ENCODE data around the gene SUSD1.
"Not testable (repeated sequence)": the region's sequence is repeated elsewhere in the genome, so short reads cannot be mapped to it uniquely, and the experiment has no call there.

The SUSD1 gene

GRCh38 chr9:112190320-112190719, 15.2 kb upstream of the SUSD1 start:
- no CpG with 5 or more reads among the region's 1 CpG for WGBS
- not testable (repeated sequence) for H3K9ac ChIP-seq (ENCODE audit: low read depth, low read length)

GRCh38 chr9:112188884-112189283, 13.8 kb upstream of the SUSD1 start:
- Histone ChIP-seq H3K36me3 (ENCODE audit: insufficient read depth, low read length) (no peaks in the 10 kb centered on the region), H3K9me3 (ENCODE audit: insufficient read depth, low read depth, low read length) (no peaks in the 10 kb centered on the region)
- 100% methylated on average over 1 of the region's 1 CpG for WGBS

More at GRCh38 chr9:112190320-112190719, 15.2 kb upstream of the SUSD1 start:
- not testable (repeated sequence) for H3K9me3 ChIP-seq (ENCODE audit: insufficient read depth, low read depth, low read length); H3K4me3 ChIP-seq (ENCODE audit: low read length); H3K27me3 ChIP-seq (ENCODE audit: insufficient read depth, low read length); H3K36me3 ChIP-seq (ENCODE audit: insufficient read depth, low read length); H3K27ac ChIP-seq (ENCODE audit: low read depth, low read length)
- peaks cover 17% of the 10 kb centered on the region for H3K4me1 ChIP-seq (ENCODE audit: insufficient read depth, low read length)

DNA sequence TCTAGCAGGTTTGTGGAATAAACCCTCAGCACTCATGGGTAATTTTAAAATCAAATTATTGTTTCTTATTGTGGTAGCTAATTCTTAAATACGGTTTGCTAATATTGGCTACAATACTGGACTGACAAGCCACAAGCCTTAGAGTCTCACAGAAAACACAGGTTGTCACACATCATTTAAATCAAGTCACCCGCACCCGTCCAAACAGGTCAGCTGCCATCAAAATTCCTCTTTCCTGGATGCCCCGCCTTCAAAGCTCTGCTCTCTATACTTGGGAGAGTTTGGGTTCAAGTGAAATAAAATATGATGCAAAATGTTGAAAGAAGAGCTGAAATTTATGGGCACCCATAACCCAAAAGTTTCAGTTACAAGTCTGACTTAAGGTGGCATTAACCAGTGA, 12.3 kb upstream of the SUSD1 start:
- Histone ChIP-seq H3K9ac (ENCODE audit: low read depth, low read length) (no peak overlapping the region), H3K9me3 (ENCODE audit: insufficient read depth, low read depth, low read length) (no peaks in the 10 kb centered on the region), H3K36me3 (ENCODE audit: insufficient read depth, low read length) (no peaks in the 10 kb centered on the region), H3K27ac (ENCODE audit: low read depth, low read length) (no peak overlapping the region), H3K4me1 (ENCODE audit: insufficient read depth, low read length) (no peaks in the 10 kb centered on the region), H3K27me3 (ENCODE audit: insufficient read depth, low read length) (no peaks in the 10 kb centered on the region), H3K4me3 (ENCODE audit: low read length) (no peak overlapping the region)
- WGBS = 93% methylated on average over 4 of the region's 4 CpGs

More at GRCh38 chr9:112188884-112189283, 13.8 kb upstream of the SUSD1 start:
- Histone ChIP-seq H3K9ac (ENCODE audit: low read depth, low read length) (no peak overlapping the region), H3K27me3 (ENCODE audit: insufficient read depth, low read length) (no peaks in the 10 kb centered on the region), H3K4me3 (ENCODE audit: low read length) (no peak overlapping the region), H3K27ac (ENCODE audit: low read depth, low read length) (no peak overlapping the region), H3K4me1 (ENCODE audit: insufficient read depth, low read length) (peaks cover 8% of the 10 kb centered on the region)

DNA sequence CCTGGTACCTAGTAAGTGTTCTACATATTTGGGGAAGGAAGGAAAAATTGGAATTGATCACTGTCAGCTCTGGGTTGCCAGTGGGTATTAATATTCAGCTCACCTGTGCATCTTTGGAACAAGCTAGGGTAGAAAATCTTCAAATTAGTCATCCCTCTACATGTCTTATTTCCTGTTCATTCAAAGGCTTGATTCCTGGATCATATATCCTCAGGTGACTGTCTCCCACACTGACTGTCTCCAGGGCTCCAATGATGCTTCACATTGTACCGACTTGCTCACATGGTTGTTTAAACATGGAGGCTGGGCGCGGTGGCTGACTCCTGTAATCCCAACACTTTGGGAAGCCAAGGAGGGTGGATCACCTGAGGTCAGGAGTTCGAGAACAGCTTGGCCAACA, 11.6 kb upstream of the SUSD1 start:
- Histone ChIP-seq H3K9me3 (ENCODE audit: insufficient read depth, low read depth, low read length) (no peaks in the 10 kb centered on the region), H3K4me1 (ENCODE audit: insufficient read depth, low read length) (no peaks in the 10 kb centered on the region), H3K4me3 (ENCODE audit: low read length) (no peak overlapping the region), H3K27me3 (ENCODE audit: insufficient read depth, low read length) (no peaks in the 10 kb centered on the region), H3K36me3 (ENCODE audit: insufficient read depth, low read length) (no peaks in the 10 kb centered on the region), H3K27ac (ENCODE audit: low read depth, low read length) (no peak overlapping the region), H3K9ac (ENCODE audit: low read depth, low read length) (no peak overlapping the region)
- WGBS = 93% methylated on average over 4 of the region's 4 CpGs

DNA sequence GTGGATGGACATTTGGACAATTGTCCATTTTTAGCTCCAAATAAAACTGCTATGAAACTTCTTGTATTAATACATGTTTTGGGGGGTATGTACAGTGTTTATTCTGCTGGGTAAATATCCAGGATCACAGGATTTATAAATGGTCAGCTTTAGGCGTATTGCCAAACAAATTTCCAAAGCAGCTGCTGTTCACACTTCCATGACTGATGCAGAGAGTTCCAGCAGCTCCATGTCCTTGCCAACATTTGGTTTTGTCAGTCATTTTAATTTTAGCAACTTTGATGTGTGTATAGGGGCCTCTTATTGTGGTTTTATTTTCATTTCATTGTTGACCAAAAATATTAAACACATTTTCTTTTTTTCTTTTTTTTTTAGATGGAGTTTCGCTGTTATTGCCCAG, 9.8 kb upstream of the SUSD1 start:
- no peak overlapping the region for H3K4me3 ChIP-seq (ENCODE audit: low read length)
- H3K4me1 ChIP-seq (ENCODE audit: insufficient read depth, low read length) = peaks cover 9% of the 10 kb centered on the region; the same call in 1 of the 2 replicates
- H3K27ac ChIP-seq (ENCODE audit: low read depth, low read length) = no peak overlapping the region
- H3K36me3 ChIP-seq (ENCODE audit: insufficient read depth, low read length) = no peaks in the 10 kb centered on the region
- H3K27me3 ChIP-seq (ENCODE audit: insufficient read depth, low read length) = no peaks in the 10 kb centered on the region
- 98% methylated on average over 2 of the region's 2 CpGs for WGBS
- no peak overlapping the region for H3K9ac ChIP-seq (ENCODE audit: low read depth, low read length)
- H3K9me3 ChIP-seq (ENCODE audit: insufficient read depth, low read depth, low read length) = no peaks in the 10 kb centered on the region

DNA sequence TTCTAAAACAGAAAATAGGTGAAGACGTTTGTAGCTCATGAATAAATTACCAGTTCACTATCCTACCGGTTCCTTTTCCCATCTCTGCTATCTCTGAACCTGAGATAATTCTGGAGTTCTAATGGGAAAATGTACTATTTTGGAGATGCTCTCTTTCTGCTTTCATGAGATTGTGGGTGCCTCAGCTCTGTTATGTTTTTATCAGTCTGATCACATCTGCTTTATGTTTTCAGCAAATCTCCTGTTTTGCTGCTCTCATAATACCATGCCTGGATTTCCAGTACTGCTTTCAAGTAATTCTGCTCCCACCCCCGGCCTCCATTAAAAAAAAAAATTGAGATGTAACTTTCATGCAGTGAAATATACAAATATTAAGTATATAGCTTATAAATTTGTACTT, 9.1 kb upstream of the SUSD1 start:
- no CpG with 5 or more reads among the region's 3 CpGs for WGBS
- no peak overlapping the region for H3K9ac ChIP-seq (ENCODE audit: low read depth, low read length)
- no peaks in the 10 kb centered on the region for H3K27me3 ChIP-seq (ENCODE audit: insufficient read depth, low read length)
- H3K9me3 ChIP-seq (ENCODE audit: insufficient read depth, low read depth, low read length) = no peaks in the 10 kb centered on the region
- no peak overlapping the region for H3K4me3 ChIP-seq (ENCODE audit: low read length)
- no peak overlapping the region for H3K27ac ChIP-seq (ENCODE audit: low read depth, low read length)
- H3K36me3 ChIP-seq (ENCODE audit: insufficient read depth, low read length) = no peaks in the 10 kb centered on the region
- peaks cover 9% of the 10 kb centered on the region; the same call in 1 of the 2 replicates for H3K4me1 ChIP-seq (ENCODE audit: insufficient read depth, low read length)

DNA sequence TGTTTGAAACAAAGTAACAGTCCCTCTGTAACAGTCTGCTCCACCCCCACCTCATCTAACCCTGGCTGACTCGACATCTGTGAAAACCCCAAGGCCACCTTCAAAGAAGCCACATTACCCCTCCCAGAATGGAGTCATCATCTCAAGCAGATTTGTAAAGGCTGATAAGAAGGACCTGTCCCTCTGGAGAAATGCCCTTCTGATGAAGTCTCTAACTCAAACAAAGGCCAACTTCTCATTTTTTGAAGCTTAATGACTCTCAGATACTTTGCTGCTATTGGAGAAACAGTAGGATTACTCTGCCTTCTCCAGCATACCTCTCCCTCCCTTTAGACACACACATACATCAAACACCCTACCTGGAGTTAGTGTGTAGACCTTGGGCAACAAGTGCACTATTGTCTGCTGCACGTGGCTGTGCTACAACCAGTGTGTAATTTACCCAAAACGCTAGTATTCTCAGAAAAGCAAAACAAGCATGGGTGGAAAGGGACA, 5.3 kb upstream of the SUSD1 start:
- no peak overlapping the region for H3K27ac ChIP-seq (ENCODE audit: low read depth, low read length)

GRCh38 chr9:112179816-112180215, 4.7 kb upstream of the SUSD1 start:
- H3K4me3 ChIP-seq (ENCODE audit: low read length) = no peak overlapping the region
- H3K9me3 ChIP-seq (ENCODE audit: insufficient read depth, low read depth, low read length) = no peaks in the 10 kb centered on the region
- H3K27ac ChIP-seq (ENCODE audit: low read depth, low read length) = no peak overlapping the region
- 85% methylated on average over 4 of the region's 4 CpGs for WGBS
- H3K27me3 ChIP-seq (ENCODE audit: insufficient read depth, low read length) = peaks cover 25% of the 10 kb centered on the region
- no peak overlapping the region for H3K9ac ChIP-seq (ENCODE audit: low read depth, low read length)
- no peaks in the 10 kb centered on the region for H3K36me3 ChIP-seq (ENCODE audit: insufficient read depth, low read length)
- peaks cover 9% of the 10 kb centered on the region; the same call in 1 of the 2 replicates for H3K4me1 ChIP-seq (ENCODE audit: insufficient read depth, low read length)

More for the DNA sequence above, 5.3 kb upstream of the SUSD1 start:
- Histone ChIP-seq H3K27me3 (ENCODE audit: insufficient read depth, low read length) (peaks cover 20% of the 10 kb centered on the region), H3K9me3 (ENCODE audit: insufficient read depth, low read depth, low read length) (no peaks in the 10 kb centered on the region), H3K36me3 (ENCODE audit: insufficient read depth, low read length) (no peaks in the 10 kb centered on the region), H3K4me1 (ENCODE audit: insufficient read depth, low read length) (peaks cover 9% of the 10 kb centered on the region; the same call in 1 of the 2 replicates), H3K4me3 (ENCODE audit: low read length) (no peak overlapping the region), H3K9ac (ENCODE audit: low read depth, low read length) (no peak overlapping the region)
- 62% methylated on average over 3 of the region's 3 CpGs for WGBS

DNA sequence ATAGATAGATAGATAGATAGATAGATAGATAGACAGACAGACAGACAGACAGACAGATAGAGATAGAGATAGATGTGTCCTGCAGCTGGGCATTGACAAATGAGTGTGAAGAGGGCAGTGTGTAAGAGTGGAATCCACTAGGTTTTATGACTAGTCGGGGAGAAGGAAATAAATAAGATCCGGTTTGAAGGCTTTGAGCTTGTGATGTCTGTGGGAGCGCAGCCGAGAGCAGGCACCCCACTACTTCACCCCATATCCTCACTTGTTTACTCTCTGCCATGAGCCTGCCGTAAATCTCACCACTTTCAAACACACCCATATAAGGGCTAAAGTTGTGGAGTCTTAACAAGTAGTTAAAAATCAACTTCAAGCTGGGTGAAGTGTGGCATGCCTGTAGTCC, 1.4 kb upstream of the SUSD1 start:
- H3K4me3 ChIP-seq (ENCODE audit: low read length) = no peak overlapping the region
- H3K27me3 ChIP-seq (ENCODE audit: insufficient read depth, low read length) = peaks cover 43% of the 10 kb centered on the region
- 90% methylated on average over 4 of the region's 5 CpGs for WGBS
- no peaks in the 10 kb centered on the region for H3K9me3 ChIP-seq (ENCODE audit: insufficient read depth, low read depth, low read length)
- H3K9ac ChIP-seq (ENCODE audit: low read depth, low read length) = no peak overlapping the region
- no peak overlapping the region for H3K27ac ChIP-seq (ENCODE audit: low read depth, low read length)
- peaks cover 9% of the 10 kb centered on the region; the same call in 1 of the 2 replicates for H3K4me1 ChIP-seq (ENCODE audit: insufficient read depth, low read length)
- no peaks in the 10 kb centered on the region for H3K36me3 ChIP-seq (ENCODE audit: insufficient read depth, low read length)

DNA sequence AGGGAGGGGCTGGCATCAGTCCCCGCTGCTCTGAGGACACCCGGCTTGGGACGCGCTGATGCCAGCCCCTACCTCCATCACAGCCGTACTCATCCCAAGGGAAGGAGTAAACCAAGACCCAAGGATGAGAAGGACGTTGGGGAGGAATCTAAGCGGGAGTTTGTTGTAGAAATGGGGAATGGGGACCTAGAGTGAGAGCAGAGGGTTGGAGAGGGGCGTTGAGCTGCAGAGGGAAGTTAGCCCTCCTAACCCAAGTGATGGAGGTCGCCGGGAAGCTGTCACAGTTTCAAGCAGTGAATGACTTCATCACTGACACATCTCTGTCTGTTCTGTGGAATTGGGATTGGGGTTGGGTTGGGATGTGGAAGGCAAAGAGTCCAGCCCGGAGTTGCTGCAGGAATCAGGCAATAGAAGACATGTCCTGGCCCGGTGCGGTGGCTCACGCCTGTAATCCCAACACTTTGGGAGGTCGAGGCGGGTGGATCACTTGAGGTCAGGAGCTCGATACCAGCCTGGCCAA, 759 bp upstream of the SUSD1 start:
- 47% methylated on average over 17 of the region's 17 CpGs for WGBS
- H3K27ac ChIP-seq (ENCODE audit: low read depth, low read length) = no peak overlapping the region
- no peak overlapping the region for H3K9ac ChIP-seq (ENCODE audit: low read depth, low read length)
- peaks cover 7% of the 10 kb centered on the region; the same call in 1 of the 2 replicates for H3K4me1 ChIP-seq (ENCODE audit: insufficient read depth, low read length)
- H3K9me3 ChIP-seq (ENCODE audit: insufficient read depth, low read depth, low read length) = no peaks in the 10 kb centered on the region
- H3K27me3 ChIP-seq (ENCODE audit: insufficient read depth, low read length) = peaks cover 43% of the 10 kb centered on the region
- H3K36me3 ChIP-seq (ENCODE audit: insufficient read depth, low read length) = no peaks in the 10 kb centered on the region
- peak overlapping the region; percentile 67 for H3K4me3 ChIP-seq (ENCODE audit: low read length)

DNA sequence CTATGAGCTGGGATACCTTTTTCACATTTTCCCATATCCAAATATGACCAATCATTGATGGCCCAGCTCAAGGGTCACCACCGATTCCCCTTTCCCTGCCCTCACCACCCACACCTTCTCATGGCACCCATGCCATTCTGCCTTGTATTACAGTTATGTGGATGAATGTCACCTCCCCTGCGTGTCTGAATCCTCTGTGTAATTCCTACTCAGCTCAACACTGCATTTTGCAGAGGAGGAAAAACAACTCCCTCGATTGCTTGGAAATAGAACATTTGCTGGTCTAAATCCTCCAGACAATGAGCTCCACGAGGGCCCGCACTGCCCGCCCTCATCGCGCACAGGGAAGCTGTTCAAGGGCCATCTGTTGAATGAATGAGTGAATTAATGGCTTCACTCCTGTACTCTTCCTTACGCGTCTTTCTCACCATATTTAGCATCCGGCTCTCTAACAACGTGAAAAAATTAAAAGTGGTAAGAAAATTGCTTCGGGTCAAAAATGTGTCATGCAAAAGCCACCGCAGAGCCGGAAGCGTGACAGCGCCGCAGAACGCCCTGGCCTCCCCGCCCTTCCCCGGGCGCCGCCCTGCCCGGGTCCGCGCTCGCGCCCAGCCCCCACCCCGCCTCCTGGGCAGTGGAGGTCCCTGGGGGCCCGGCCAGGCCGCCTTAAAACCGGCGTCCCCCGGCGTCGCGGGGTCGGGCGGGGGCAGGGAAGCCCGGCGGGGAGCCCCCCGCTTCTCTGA, 704 bp downstream of the SUSD1 start:
- peaks cover 43% of the 10 kb centered on the region for H3K27me3 ChIP-seq (ENCODE audit: insufficient read depth, low read length)
- 9% methylated on average over 40 of the region's 42 CpGs for WGBS
- H3K9ac ChIP-seq (ENCODE audit: low read depth, low read length) = peak overlapping the region; percentile 40; the same call in 1 of the 2 replicates

More for the DNA sequence above, 704 bp downstream of the SUSD1 start:
- H3K27ac ChIP-seq (ENCODE audit: low read depth, low read length) = no peak overlapping the region
- no peaks in the 10 kb centered on the region for H3K9me3 ChIP-seq (ENCODE audit: insufficient read depth, low read depth, low read length)
- H3K4me1 ChIP-seq (ENCODE audit: insufficient read depth, low read length) = peaks cover 8% of the 10 kb centered on the region; the same call in 1 of the 2 replicates
- H3K4me3 ChIP-seq (ENCODE audit: low read length) = peak overlapping the region; percentile 67
- no peaks in the 10 kb centered on the region for H3K36me3 ChIP-seq (ENCODE audit: insufficient read depth, low read length)

Data from HUES64 (cell line).